ENCODE results near the gene CDC34.

CDC34 gene

GRCh38 chr19:495081-495401, 36.5 kb upstream of the CDC34 start:
- Histone ChIP-seq H2AFZ (ENCODE audit: low read depth, low read length, severe bottlenecking) (no peak overlapping the region), H3K79me2 (ENCODE audit: insufficient read depth, low read length) (no peaks in the 10 kb centered on the region), H3K4me3 (ENCODE audit: insufficient read depth, low read length, poor library complexity, severe bottlenecking) (no peak overlapping the region), H3K9me3 (ENCODE audit: insufficient read depth, low read length) (no peaks in the 10 kb centered on the region), H3K9me2 (replicated peaks; ENCODE audit: insufficient read depth, low read length) (no peaks in the 10 kb centered on the region), H3K36me3 (ENCODE audit: low read length) (no peaks in the 10 kb centered on the region), H3F3A (ENCODE audit: insufficient read depth) (peaks cover 4% of the 10 kb centered on the region), H3K4me2 (ENCODE audit: low read depth, low read length, poor library complexity, severe bottlenecking) (no peak overlapping the region), H3K9ac (ENCODE audit: low read length) (no peak overlapping the region), H3K27ac (ENCODE audit: low read depth, low read length) (no peak overlapping the region), H3K27me3 (ENCODE audit: low read length) (no peaks in the 10 kb centered on the region), H4K20me1 (ENCODE audit: low read depth, low read length) (no peaks in the 10 kb centered on the region)
- no peak for TF ChIP-seq EZH2phosphoT487 (conservative IDR thresholded peaks at IDR 0.05; ENCODE audit: low read length)
- TF ChIP-seq, protein P1, sequence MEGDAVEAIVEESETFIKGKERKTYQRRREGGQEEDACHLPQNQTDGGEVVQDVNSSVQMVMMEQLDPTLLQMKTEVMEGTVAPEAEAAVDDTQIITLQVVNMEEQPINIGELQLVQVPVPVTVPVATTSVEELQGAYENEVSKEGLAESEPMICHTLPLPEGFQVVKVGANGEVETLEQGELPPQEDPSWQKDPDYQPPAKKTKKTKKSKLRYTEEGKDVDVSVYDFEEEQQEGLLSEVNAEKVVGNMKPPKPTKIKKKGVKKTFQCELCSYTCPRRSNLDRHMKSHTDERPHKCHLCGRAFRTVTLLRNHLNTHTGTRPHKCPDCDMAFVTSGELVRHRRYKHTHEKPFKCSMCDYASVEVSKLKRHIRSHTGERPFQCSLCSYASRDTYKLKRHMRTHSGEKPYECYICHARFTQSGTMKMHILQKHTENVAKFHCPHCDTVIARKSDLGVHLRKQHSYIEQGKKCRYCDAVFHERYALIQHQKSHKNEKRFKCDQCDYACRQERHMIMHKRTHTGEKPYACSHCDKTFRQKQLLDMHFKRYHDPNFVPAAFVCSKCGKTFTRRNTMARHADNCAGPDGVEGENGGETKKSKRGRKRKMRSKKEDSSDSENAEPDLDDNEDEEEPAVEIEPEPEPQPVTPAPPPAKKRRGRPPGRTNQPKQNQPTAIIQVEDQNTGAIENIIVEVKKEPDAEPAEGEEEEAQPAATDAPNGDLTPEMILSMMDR (IDR thresholded peaks at IDR 0.05; ENCODE audit: insufficient read depth, low read length, poor library complexity, severe bottlenecking), result no peak

DNA sequence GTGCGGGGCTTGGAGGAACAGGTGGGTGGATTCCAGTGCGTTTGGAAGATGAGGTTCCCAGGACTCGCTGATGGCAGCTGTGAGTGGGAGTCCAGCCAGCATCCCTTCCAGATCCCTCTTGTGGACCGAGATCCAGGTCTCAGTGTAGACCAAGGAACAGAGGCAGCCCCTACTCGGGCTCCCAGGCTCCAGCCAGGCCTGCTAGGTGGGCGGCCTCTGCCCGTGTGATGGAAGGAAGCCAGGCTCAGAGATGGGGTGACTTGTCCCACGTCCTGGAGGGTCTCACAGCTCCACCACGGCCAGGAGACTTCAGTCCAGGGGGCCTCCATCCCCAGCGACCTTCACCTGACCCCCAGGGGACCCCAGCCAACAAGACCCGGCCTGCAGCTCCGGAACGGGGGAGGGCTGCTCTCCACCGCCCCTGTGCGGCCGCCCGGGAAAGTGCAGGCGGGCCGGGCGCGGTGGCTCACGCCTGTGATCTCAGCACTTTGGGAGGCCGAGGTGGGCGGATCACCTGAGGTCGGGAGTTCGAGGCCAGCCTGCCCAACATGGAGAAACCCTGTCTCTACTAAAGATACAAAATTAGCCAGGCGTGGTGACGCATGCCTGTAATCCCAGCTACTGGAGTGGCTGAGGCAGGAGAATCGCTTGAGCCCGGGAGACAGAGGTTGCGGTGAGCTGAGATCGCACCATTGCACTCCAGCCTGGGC, 36.0 kb upstream of the CDC34 start:
- Histone ChIP-seq H3K4me2 (ENCODE audit: low read depth, low read length, poor library complexity, severe bottlenecking) (no peak overlapping the region), H3K9me2 (replicated peaks; ENCODE audit: insufficient read depth, low read length) (no peaks in the 10 kb centered on the region), H3K36me3 (ENCODE audit: low read length) (no peaks in the 10 kb centered on the region), H3F3A (ENCODE audit: insufficient read depth) (no peaks in the 10 kb centered on the region), H3K9ac (ENCODE audit: low read length) (no peak overlapping the region), H3K79me2 (ENCODE audit: insufficient read depth, low read length) (no peaks in the 10 kb centered on the region), H4K20me1 (ENCODE audit: low read depth, low read length) (no peaks in the 10 kb centered on the region), H3K9me3 (ENCODE audit: insufficient read depth, low read length) (no peaks in the 10 kb centered on the region), H3K4me3 (ENCODE audit: insufficient read depth, low read length, poor library complexity, severe bottlenecking) (no peak overlapping the region), H3K27me3 (ENCODE audit: low read length) (no peaks in the 10 kb centered on the region), H2AFZ (ENCODE audit: low read depth, low read length, severe bottlenecking) (no peak overlapping the region), H3K27ac (ENCODE audit: low read depth, low read length) (no peak overlapping the region)
- TF ChIP-seq, protein P1 (IDR thresholded peaks at IDR 0.05; ENCODE audit: insufficient read depth, low read length, poor library complexity, severe bottlenecking), result peak; percentile 65
- TF ChIP-seq EZH2phosphoT487 (conservative IDR thresholded peaks at IDR 0.05; ENCODE audit: low read length), result no peak

DNA sequence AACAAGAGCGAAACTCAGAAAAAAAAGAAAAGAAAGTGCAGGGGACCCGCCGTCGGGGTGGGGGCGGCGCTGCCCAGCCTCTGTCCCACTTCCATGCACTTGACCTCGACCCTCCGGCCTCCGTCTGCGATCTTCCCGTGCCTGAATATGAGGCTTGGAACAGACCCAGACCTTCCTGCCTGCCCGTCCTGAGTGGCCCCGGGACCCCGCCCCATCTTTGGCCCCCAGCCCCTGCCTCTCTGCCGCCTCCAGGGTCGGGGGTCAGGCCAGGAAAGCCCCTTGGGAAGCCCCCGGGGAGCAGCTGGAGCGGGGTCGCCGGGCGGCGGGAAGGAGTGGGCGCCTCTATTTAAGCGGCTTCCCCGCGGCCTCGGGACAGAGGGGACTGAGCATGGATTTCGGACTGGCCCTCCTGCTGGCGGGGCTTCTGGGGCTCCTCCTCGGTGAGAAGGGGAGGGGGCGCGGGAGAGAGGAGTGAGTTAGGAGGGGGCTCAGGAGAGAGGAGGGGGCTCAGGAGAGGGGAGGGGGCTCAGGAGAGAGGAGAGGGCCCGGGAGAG, 35.4 kb upstream of the CDC34 start, which contains the start of gene MADCAM1:
MADCAM1 (plus strand) TSS at position 375 of the 554 bp plus-strand sequence; CDS start at position 389, 14 bp downstream.
- H3K36me3 ChIP-seq (ENCODE audit: low read length), result no peaks in the 10 kb centered on the region
- TF ChIP-seq, protein P1 (IDR thresholded peaks at IDR 0.05; ENCODE audit: insufficient read depth, low read length, poor library complexity, severe bottlenecking), result no peak
- TF ChIP-seq EZH2phosphoT487 (conservative IDR thresholded peaks at IDR 0.05; ENCODE audit: low read length), result no peak
- no peaks in the 10 kb centered on the region for H3K9me2 ChIP-seq (replicated peaks; ENCODE audit: insufficient read depth, low read length)
- no peaks in the 10 kb centered on the region for H3K27me3 ChIP-seq (ENCODE audit: low read length)
- H2AFZ ChIP-seq (ENCODE audit: low read depth, low read length, severe bottlenecking), result no peak within 1 kb of the TSS
- H4K20me1 ChIP-seq (ENCODE audit: low read depth, low read length), result no peaks in the 10 kb centered on the region
- H3K27ac ChIP-seq (ENCODE audit: low read depth, low read length), result no peak within 1 kb of the TSS
- no peak within 1 kb of the TSS for H3K4me3 ChIP-seq (ENCODE audit: insufficient read depth, low read length, poor library complexity, severe bottlenecking)
- no peaks in the 10 kb centered on the region for H3F3A ChIP-seq (ENCODE audit: insufficient read depth)
- no peaks in the 10 kb centered on the region for H3K9me3 ChIP-seq (ENCODE audit: insufficient read depth, low read length)
- no peak within 1 kb of the TSS for H3K4me2 ChIP-seq (ENCODE audit: low read depth, low read length, poor library complexity, severe bottlenecking)
- H3K79me2 ChIP-seq (ENCODE audit: insufficient read depth, low read length), result no peaks in the 10 kb centered on the region
- no peak within 1 kb of the TSS for H3K9ac ChIP-seq (ENCODE audit: low read length)
